RWPE2 (cell line): ENCODE data around the gene TBC1D16.

Experiments used
- ATAC-seq: fragments of 200-7000 bp; cut with Tn5 transposase; 3 replicates; pipeline ENCODE4 v1.9.1; 2021; ENCODE audit warnings: low read depth
- DNase-seq: peaks from one replicate; pipeline ENCODE4 v3.0.0-alpha.2; 2020; ENCODE audit warnings: low spot score
- H3K27ac ChIP-seq: fragments of 450-650 bp; 2 replicates; pipeline ENCODE4 v1.5.1; 2017; ENCODE audit warnings: mild to moderate bottlenecking; ENCODE audit not compliant: poor library complexity, severe bottlenecking
- H3K27me3 ChIP-seq: fragments of 250-450 bp; sonication (Bioruptor Pico); 2 replicates; pipeline ENCODE4 v1.5.1; 2021; ENCODE audit warnings: mild to moderate bottlenecking, moderate library complexity; ENCODE audit not compliant: insufficient read depth, poor library complexity, severe bottlenecking
- H3K36me3 ChIP-seq: fragments of 250-450 bp; sonication (Bioruptor Pico); 2 replicates; pipeline ENCODE4 v1.5.1; 2020; ENCODE audit warnings: low read depth, mild to moderate bottlenecking, moderate library complexity
- H3K4me1 ChIP-seq: fragments of 250-450 bp; sonication (Bioruptor Pico); 2 replicates; pipeline ENCODE4 v1.5.1; 2021; ENCODE audit warnings: mild to moderate bottlenecking, moderate library complexity; ENCODE audit not compliant: insufficient read depth, poor library complexity, severe bottlenecking
- H3K4me3 ChIP-seq: fragments of 250-450 bp; sonication (Bioruptor Pico); 2 replicates; pipeline ENCODE4 v1.5.1; 2021; ENCODE audit warnings: mild to moderate bottlenecking, moderate library complexity; ENCODE audit not compliant: severe bottlenecking
- H3K9me3 ChIP-seq: fragments of 250-450 bp; sonication (Bioruptor Pico); 2 replicates; pipeline ENCODE4 v1.5.1; 2021; ENCODE audit warnings: mild to moderate bottlenecking, moderate library complexity; ENCODE audit not compliant: severe bottlenecking
- CTCF ChIP-seq: fragments of 450-650 bp; IDR thresholded peaks from one replicate; pipeline ENCODE4 v1.5.1; 2017; ENCODE audit warnings: mild to moderate bottlenecking, moderate library complexity; ENCODE audit not compliant: poor library complexity, severe bottlenecking

TBC1D16 gene

DNA sequence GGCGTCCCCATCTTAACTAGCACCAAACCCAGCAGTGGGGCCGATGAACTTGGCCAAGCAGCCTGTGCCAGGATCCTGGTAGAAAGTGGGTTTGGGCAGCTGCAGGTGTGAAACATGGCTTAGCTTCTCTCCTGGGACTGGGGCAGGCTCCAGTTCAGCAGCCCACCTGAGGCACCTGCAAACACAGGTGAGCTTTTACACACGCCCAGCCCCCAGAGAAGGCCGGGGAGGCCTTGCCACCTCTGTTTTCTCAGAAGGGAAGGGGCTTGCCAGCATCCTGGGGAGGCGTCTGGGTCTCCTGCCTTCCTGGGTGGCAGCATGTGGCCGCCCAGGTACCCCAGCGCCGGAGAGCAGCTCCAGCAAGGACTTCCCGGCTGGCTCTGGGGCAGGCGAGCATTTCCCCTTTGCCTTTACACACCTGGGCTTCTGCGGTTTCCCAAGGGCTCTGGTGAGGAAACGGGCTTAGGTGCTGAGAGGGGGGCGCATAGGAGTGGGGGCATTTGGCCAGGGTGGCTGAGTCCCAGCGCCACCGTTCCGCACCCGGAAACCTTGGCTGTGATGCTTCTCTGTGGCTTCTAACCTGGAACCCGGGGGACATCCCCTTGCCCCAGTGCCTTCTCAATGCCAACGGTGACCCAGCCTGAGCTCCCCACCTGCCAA lies 114.8 kb downstream of the TBC1D16 start:
- no peaks in the 10 kb centered on the region for H3K27me3 ChIP-seq
- DNase-seq (no peak), ATAC-seq (no peak)
- no peaks in the 10 kb centered on the region for H3K36me3 ChIP-seq
- no peak overlapping the region for H3K27ac ChIP-seq
- H3K4me1 ChIP-seq, result peaks cover 16% of the 10 kb centered on the region
- no peak for TF ChIP-seq CTCF
- H3K4me3 ChIP-seq, result no peak overlapping the region
- no peaks in the 10 kb centered on the region for H3K9me3 ChIP-seq

- Histone ChIP-seq H3K27ac (no peak overlapping the region), H3K9me3 (no peaks in the 10 kb centered on the region), H3K4me1 (peaks cover 19% of the 10 kb centered on the region), H3K4me3 (no peak overlapping the region), H3K27me3 (no peaks in the 10 kb centered on the region), H3K36me3 (no peaks in the 10 kb centered on the region)
- ATAC-seq (no peak), DNase-seq (no peak)
- TF ChIP-seq CTCF, result no peak
Measured at GRCh38 chr17:79919862-79920720, 115.6 kb downstream of the TBC1D16 start.

- H3K4me1 ChIP-seq, result peaks cover 19% of the 10 kb centered on the region
- TF ChIP-seq CTCF, result no peak
- ATAC-seq, result peak; percentile 69
- DNase-seq, result no peak
- H3K9me3 ChIP-seq, result no peaks in the 10 kb centered on the region
- H3K4me3 ChIP-seq, result no peak overlapping the region
- H3K27me3 ChIP-seq, result no peaks in the 10 kb centered on the region
- no peak overlapping the region for H3K27ac ChIP-seq
- H3K36me3 ChIP-seq, result no peaks in the 10 kb centered on the region
Measured at GRCh38 chr17:79919164-79919585, 116.5 kb downstream of the TBC1D16 start.

DNA sequence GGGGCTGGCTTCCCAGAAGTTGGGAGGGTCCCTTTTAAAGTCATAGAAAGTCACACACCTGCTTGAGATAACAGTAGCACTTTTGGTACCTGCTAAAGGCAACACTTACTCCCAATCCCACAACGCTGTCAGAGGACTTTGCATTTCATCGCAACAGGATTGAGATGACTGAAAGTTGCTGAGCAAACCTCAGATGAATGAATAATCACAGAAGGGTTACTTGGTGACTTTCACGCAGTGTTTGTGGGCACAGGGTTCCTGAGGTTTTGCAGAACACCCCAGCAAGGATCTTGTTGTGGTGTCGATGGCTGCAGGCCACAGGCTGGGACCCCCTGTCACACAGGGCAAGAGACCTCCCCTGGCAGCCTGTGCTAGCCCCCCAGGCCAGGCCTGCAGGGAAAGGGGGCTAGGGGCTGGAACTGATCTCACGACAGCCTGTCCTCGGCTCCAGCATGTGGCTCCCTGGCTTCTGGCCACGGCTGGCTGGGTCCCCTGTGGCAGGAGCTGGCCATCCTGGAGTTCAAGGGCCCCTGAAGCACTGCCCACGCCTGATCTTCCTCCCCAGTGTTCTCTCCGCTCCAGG lies 117.0 kb downstream of the TBC1D16 start:
- no peak overlapping the region for H3K27ac ChIP-seq
- H3K27me3 ChIP-seq, result no peaks in the 10 kb centered on the region
- no peak overlapping the region for H3K4me3 ChIP-seq
- H3K4me1 ChIP-seq, result peaks cover 19% of the 10 kb centered on the region
- no peak for TF ChIP-seq CTCF
- DNase-seq (no peak), ATAC-seq (no peak)
- H3K36me3 ChIP-seq, result no peaks in the 10 kb centered on the region
- no peaks in the 10 kb centered on the region for H3K9me3 ChIP-seq
